Hepatic stellate cell (primary cell): ENCODE data around the gene COX14.
A peak's percentile ranks its signal among the peaks of the same experiment; 100 is the strongest.
"Not testable (repeated sequence)": the region's sequence is repeated elsewhere in the genome, so short reads cannot be mapped to it uniquely, and the experiment has no call there.

Experiments
- DNase-seq: peaks from one replicate; pipeline ENCODE4 v3.0.0; 2011; ENCODE audit warnings: low spot score

Gene COX14

GRCh38 chr12:50111693-50112455 is at the start of gene COX14:
Gene COX14 (plus strand): TSS chr12:50112236. CDS start chr12:50120044, 7,808 bp downstream.
- DNase-seq = peak; percentile 99

- no peak for DNase-seq
Observed at GRCh38 chr12:50062728-50063460, 49.1 kb upstream of the COX14 start.

GRCh38 chr12:50065726-50066310 is 46.2 kb upstream of the COX14 start:
- DNase-seq = no peak

- DNase-seq = peak; percentile 84
Observed at GRCh38 chr12:50066402-50066801, 45.6 kb upstream of the COX14 start.

GRCh38 chr12:50069069-50069468 is 43.0 kb upstream of the COX14 start:
- DNase-seq = no peak

GRCh38 chr12:50069539-50069938 is 42.5 kb upstream of the COX14 start:
- no peak for DNase-seq

- peak; percentile 82 for DNase-seq
Observed at GRCh38 chr12:50070314-50071060, 41.5 kb upstream of the COX14 start.

GRCh38 chr12:50072198-50072907 is 39.7 kb upstream of the COX14 start:
- DNase-seq = no peak

- no peak for DNase-seq
Observed at GRCh38 chr12:50073206-50073605, 38.8 kb upstream of the COX14 start.

GRCh38 chr12:50073712-50074111 is 38.3 kb upstream of the COX14 start:
- no peak for DNase-seq

- peak; percentile 89 for DNase-seq
Observed at GRCh38 chr12:50074936-50075807, 36.9 kb upstream of the COX14 start.

- no peak for DNase-seq
Observed at GRCh38 chr12:50075808-50076170, 36.2 kb upstream of the COX14 start.

- no peak for DNase-seq
Observed at GRCh38 chr12:50077099-50077498, 34.9 kb upstream of the COX14 start.

- no peak for DNase-seq
Observed at GRCh38 chr12:50078281-50078680, 33.8 kb upstream of the COX14 start.

GRCh38 chr12:50079771-50080170 is 32.3 kb upstream of the COX14 start:
- DNase-seq = no peak

GRCh38 chr12:50081096-50081808 is 30.8 kb upstream of the COX14 start:
- DNase-seq = no peak

GRCh38 chr12:50082644-50083043 is 29.4 kb upstream of the COX14 start:
- DNase-seq = no peak

- no peak for DNase-seq
Observed at GRCh38 chr12:50083301-50083700, 28.7 kb upstream of the COX14 start.

- DNase-seq = not testable (repeated sequence)
Observed at GRCh38 chr12:50084409-50084774, 27.6 kb upstream of the COX14 start.
